Trophoblast cell (in vitro differentiated cells and primary cell): ENCODE measurements around the gene RAD51B.

Experiments used
- DNase-seq, 2 donors: peaks; one replicate each; pipeline ENCODE4 v3.0.0-alpha.2; 2016
- H2AFZ ChIP-seq: 2 replicates; pipeline ENCODE4 v1.6.1; 2013; ENCODE audit warnings: low read length, moderate library complexity, mild to moderate bottlenecking; ENCODE audit not compliant: insufficient read depth, poor library complexity
- H2AK5ac ChIP-seq: 2 replicates; pipeline ENCODE4 v1.6.1; 2013; ENCODE audit warnings: mild to moderate bottlenecking, low read length
- H2BK120ac ChIP-seq: 2 replicates; pipeline ENCODE4 v1.6.1; 2013; ENCODE audit warnings: low read length, mild to moderate bottlenecking, moderate library complexity; ENCODE audit not compliant: insufficient read depth, poor library complexity
- H2BK12ac ChIP-seq: 2 replicates; pipeline ENCODE4 v1.6.1; 2013; ENCODE audit warnings: mild to moderate bottlenecking, low read length, moderate library complexity
- H2BK5ac ChIP-seq: 2 replicates; pipeline ENCODE4 v1.6.1; 2013; ENCODE audit warnings: low read length, low read depth, moderate library complexity, mild to moderate bottlenecking; ENCODE audit not compliant: poor library complexity
- H3K14ac ChIP-seq: 2 replicates; pipeline ENCODE4 v1.6.1; 2013; ENCODE audit warnings: mild to moderate bottlenecking, low read length
- H3K18ac ChIP-seq: 2 replicates; pipeline ENCODE4 v1.6.1; 2013; ENCODE audit warnings: mild to moderate bottlenecking, low read length
- H3K23ac ChIP-seq: 2 replicates; pipeline ENCODE4 v1.6.1; 2013; ENCODE audit warnings: low read length
- H3K27ac ChIP-seq: 2 replicates; pipeline ENCODE4 v1.5.1; 2013; ENCODE audit warnings: low read depth, mild to moderate bottlenecking, inconsistent platforms, low read length, moderate library complexity
- H3K27me3 ChIP-seq: 2 replicates; pipeline ENCODE4 v1.6.1; 2013; ENCODE audit warnings: inconsistent platforms, mild to moderate bottlenecking, low read length, moderate library complexity; ENCODE audit not compliant: insufficient read depth
- H3K36me3 ChIP-seq, 2 experiments: 1 replicate in 1 of 2; 2 replicates in 1 of 2; pipeline ENCODE4 v1.6.1; 2013; ENCODE audit warnings: low read length in 2 of 2, mild to moderate bottlenecking in 2 of 2, moderate library complexity in 1 of 2; ENCODE audit not compliant: insufficient read depth in 2 of 2, control insufficient read depth in 1 of 2
- H3K4ac ChIP-seq: 2 replicates; pipeline ENCODE4 v1.6.1; 2013; ENCODE audit warnings: low read depth, mild to moderate bottlenecking, low read length, moderate library complexity
- H3K4me1 ChIP-seq, 2 experiments: 1 replicate in 1 of 2; 2 replicates in 1 of 2; pipeline ENCODE4 v1.6.1; 2013; ENCODE audit warnings: low read length in 2 of 2, mild to moderate bottlenecking in 2 of 2, moderate library complexity in 1 of 2; ENCODE audit not compliant: insufficient read depth in 2 of 2, control insufficient read depth in 1 of 2
- H3K4me2 ChIP-seq: 2 replicates; pipeline ENCODE4 v1.6.1; 2013; ENCODE audit warnings: inconsistent platforms, mild to moderate bottlenecking, low read length, moderate library complexity
- H3K4me3 ChIP-seq: 2 replicates; pipeline ENCODE4 v1.5.1; 2013; ENCODE audit warnings: mild to moderate bottlenecking, low read depth, low read length, inconsistent platforms
- H3K79me1 ChIP-seq: one replicate; pipeline ENCODE4 v1.6.1; 2013; ENCODE audit warnings: low read length
- H3K79me2 ChIP-seq: 2 replicates; pipeline ENCODE4 v1.6.1; 2013; ENCODE audit warnings: low read length, mild to moderate bottlenecking; ENCODE audit not compliant: control insufficient read depth, insufficient read depth, poor library complexity
- H3K9ac ChIP-seq: 2 replicates; pipeline ENCODE4 v1.6.1; 2013; ENCODE audit warnings: mild to moderate bottlenecking, low read length
- H3K9me3 ChIP-seq: 2 replicates; pipeline ENCODE4 v1.6.1; 2013; ENCODE audit warnings: low read depth, mild to moderate bottlenecking, control low read depth, inconsistent platforms, low read length; ENCODE audit not compliant: insufficient read depth
- H4K12ac ChIP-seq: 2 replicates; pipeline ENCODE4 v1.6.1; 2013; ENCODE audit warnings: low read depth, mild to moderate bottlenecking, low read length, moderate library complexity
- H4K8ac ChIP-seq: 2 replicates; pipeline ENCODE4 v1.6.1; 2013; ENCODE audit warnings: low read depth, mild to moderate bottlenecking, low read length, moderate library complexity
- H4K91ac ChIP-seq: one replicate; pipeline ENCODE4 v1.6.1; 2013; ENCODE audit warnings: low read depth, mild to moderate bottlenecking, low read length, moderate library complexity
- WGBS: extraction: QIAGEN DNeasy Blood & Tissue Kit; methylation state at CpG from one replicate; pipeline ENCODE4 v1.1.7; 2013; ENCODE audit warnings: missing lambda C conversion rate; ENCODE audit not compliant: insufficient read length, insufficient coverage; ENCODE audit errors: extremely low coverage; 5-methylcytosine and 5-hydroxymethylcytosine counted together

The RAD51B gene

GRCh38 chr14:68658029-68658509 is 838.5 kb downstream of the RAD51B start:
- WGBS, result no CpG with 5 or more reads among the region's 8 CpGs
- Histone ChIP-seq H3K9ac (no peak overlapping the region), H3K4me3 (no peak overlapping the region), H3K79me1 (peaks cover 39% of the 10 kb centered on the region), H3K4ac (peak overlapping the region; percentile 5), H3K4me1 (peaks cover 28 to 36% of the 10 kb centered on the region in 2 experiments), H3K27me3 (no peaks in the 10 kb centered on the region), H2BK12ac (peak overlapping the region; percentile 53), H3K23ac (no peak overlapping the region), H4K12ac (no peak overlapping the region), H3K14ac (peak overlapping the region; percentile 40), H2AK5ac (peak overlapping the region; percentile 14), H2BK5ac (no peak overlapping the region), H3K18ac (peak overlapping the region; percentile 26), H2AFZ (no peak overlapping the region), H4K8ac (peak overlapping the region; percentile 13), H3K36me3 (no peaks in the 10 kb centered on the region), H3K4me2 (no peak overlapping the region), H3K27ac (no peak overlapping the region), H4K91ac (peak overlapping the region; percentile 68), H3K79me2 (peaks cover 5% of the 10 kb centered on the region), H2BK120ac (peak overlapping the region; percentile 17), H3K9me3 (no peaks in the 10 kb centered on the region)
- DNase-seq, result no peak

GRCh38 chr14:68658943-68659931 is 839.7 kb downstream of the RAD51B start:
- Histone ChIP-seq H3K79me2 (peaks cover 5% of the 10 kb centered on the region), H3K27me3 (no peaks in the 10 kb centered on the region), H3K4me1 (peaks cover 28 to 38% of the 10 kb centered on the region in 2 experiments), H3K23ac (no peak overlapping the region), H2AFZ (no peak overlapping the region), H4K12ac (no peak overlapping the region), H3K79me1 (peaks cover 44% of the 10 kb centered on the region), H3K18ac (peak overlapping the region; percentile 77), H4K91ac (peak overlapping the region; percentile 82), H3K4me3 (no peak overlapping the region), H2BK5ac (peak overlapping the region; percentile 34), H2BK120ac (peak overlapping the region; percentile 60), H3K4me2 (peak overlapping the region; percentile 0), H4K8ac (peak overlapping the region; percentile 61), H3K4ac (peak overlapping the region; percentile 50), H2BK12ac (peak overlapping the region; percentile 89), H3K14ac (peak overlapping the region; percentile 62), H3K36me3 (no peaks in the 10 kb centered on the region), H2AK5ac (peak overlapping the region; percentile 43), H3K9me3 (no peaks in the 10 kb centered on the region), H3K9ac (no peak overlapping the region), H3K27ac (peak overlapping the region; percentile 72)
- peak in 1 of 2 donors; percentile 50 for DNase-seq
- no CpG with 5 or more reads among the region's 20 CpGs for WGBS

DNA sequence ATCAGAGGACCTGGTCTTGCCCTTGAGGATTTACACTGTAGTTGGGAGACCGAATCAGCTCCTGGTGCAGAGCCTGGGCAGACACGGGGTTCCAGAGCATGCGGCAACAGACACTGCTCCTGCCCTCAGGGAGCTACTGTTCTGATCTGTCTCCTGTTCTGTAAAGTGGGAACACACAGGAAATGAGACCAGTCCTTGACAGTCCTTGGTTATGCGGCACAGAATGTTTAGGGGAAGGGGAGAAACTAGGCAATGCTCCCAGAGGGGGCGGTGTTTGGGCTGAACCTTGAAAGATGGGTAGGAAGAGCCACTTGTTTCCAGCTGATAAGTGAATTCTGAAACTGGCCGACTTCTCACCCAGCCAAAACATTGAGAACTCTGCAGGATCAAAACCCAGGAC is 840.9 kb downstream of the RAD51B start:
- Histone ChIP-seq H3K4me3 (no peak overlapping the region), H3K79me1 (peaks cover 51% of the 10 kb centered on the region), H3K27me3 (no peaks in the 10 kb centered on the region), H2AFZ (no peak overlapping the region), H2BK120ac (peak overlapping the region; percentile 12), H4K12ac (no peak overlapping the region), H3K4ac (no peak overlapping the region), H4K8ac (no peak overlapping the region), H3K4me2 (no peak overlapping the region), H3K79me2 (peaks cover 5% of the 10 kb centered on the region), H3K27ac (no peak overlapping the region), H3K36me3 (no peaks in the 10 kb centered on the region), H3K4me1 (peaks cover 26 to 37% of the 10 kb centered on the region in 2 experiments), H3K23ac (no peak overlapping the region), H2BK12ac (peak overlapping the region; percentile 43), H2AK5ac (peak overlapping the region; percentile 22), H3K9me3 (no peaks in the 10 kb centered on the region), H4K91ac (peak overlapping the region; percentile 36), H3K9ac (no peak overlapping the region), H2BK5ac (no peak overlapping the region), H3K18ac (peak overlapping the region; percentile 10), H3K14ac (no peak overlapping the region)
- no peak for DNase-seq
- no CpG with 5 or more reads among the region's 6 CpGs for WGBS

GRCh38 chr14:68661226-68662225 is 841.9 kb downstream of the RAD51B start:
- H3K4me1 ChIP-seq, result peaks cover 21 to 39% of the 10 kb centered on the region in 2 experiments
- H3K79me2 ChIP-seq, result peaks cover 5% of the 10 kb centered on the region
- no CpG with 5 or more reads among the region's 14 CpGs for WGBS

More at GRCh38 chr14:68661226-68662225, 841.9 kb downstream of the RAD51B start:
- Histone ChIP-seq H3K9ac (no peak overlapping the region), H3K9me3 (no peaks in the 10 kb centered on the region), H3K14ac (no peak overlapping the region), H3K18ac (no peak overlapping the region), H3K4ac (no peak overlapping the region), H4K12ac (no peak overlapping the region), H3K36me3 (no peaks in the 10 kb centered on the region), H4K91ac (peak overlapping the region; percentile 10), H3K79me1 (peaks cover 49% of the 10 kb centered on the region), H2AFZ (no peak overlapping the region), H3K4me2 (no peak overlapping the region), H2BK120ac (no peak overlapping the region), H3K4me3 (no peak overlapping the region), H2AK5ac (no peak overlapping the region), H4K8ac (no peak overlapping the region), H3K27ac (no peak overlapping the region), H3K27me3 (no peaks in the 10 kb centered on the region), H3K23ac (no peak overlapping the region), H2BK12ac (peak overlapping the region; percentile 43), H2BK5ac (no peak overlapping the region)
- no peak for DNase-seq
